Liver (tissue), 9 donors: ENCODE results near the gene MCTP1. TPM values are rescaled to one million over a fixed set of nuclear protein-coding genes. Genes with fewer than 3 reads are reported as not detected.

Source experiments
- DNase-seq: peaks from one replicate; pipeline ENCODE4 v3.0.0-alpha.2; 2017; ENCODE audit warnings: low spot score
- H3K27ac ChIP-seq, 2 donors: one replicate each; pipeline ENCODE4 v1.7.0; 2013; ENCODE audit warnings: inconsistent platforms in 2 of 2, low read length in 2 of 2, control low read depth in 1 of 2, low read depth in 1 of 2, mild to moderate bottlenecking in 1 of 2
- H3K27me3 ChIP-seq, 4 donors: one replicate each; pipeline versions ENCODE4 v1.6.1 to v1.7.0; 2013; ENCODE audit warnings: low read length in 3 of 4, inconsistent platforms in 1 of 4, mild to moderate bottlenecking in 1 of 4, moderate library complexity in 1 of 4; ENCODE audit not compliant: control insufficient read depth in 4 of 4, insufficient read depth in 4 of 4
- H3K36me3 ChIP-seq, 4 donors: one replicate each; pipeline versions ENCODE4 v1.6.1 to v1.7.0; 2013; ENCODE audit warnings: low read length in 3 of 4, mild to moderate bottlenecking in 3 of 4, low read depth in 1 of 4, moderate library complexity in 1 of 4; ENCODE audit not compliant: control insufficient read depth in 4 of 4, insufficient read depth in 3 of 4
- H3K4me1 ChIP-seq, 4 donors: one replicate each; pipeline versions ENCODE4 v1.6.1 to v1.7.0; 2013; ENCODE audit warnings: low read length in 3 of 4, mild to moderate bottlenecking in 3 of 4, moderate library complexity in 1 of 4; ENCODE audit not compliant: control insufficient read depth in 4 of 4, insufficient read depth in 4 of 4
- H3K4me3 ChIP-seq, 3 donors: one replicate each; pipeline versions ENCODE4 v1.6.1 to v1.7.0; 2013; ENCODE audit warnings: low read length in 3 of 3, control low read depth in 1 of 3, low read depth in 1 of 3, mild to moderate bottlenecking in 1 of 3
- H3K9ac ChIP-seq, 2 donors: one replicate each; pipeline ENCODE4 v1.7.0; 2013; ENCODE audit warnings: low read length in 2 of 2, mild to moderate bottlenecking in 2 of 2, moderate library complexity in 2 of 2, control low read depth in 1 of 2, low read depth in 1 of 2
- H3K9me3 ChIP-seq, 4 donors: one replicate each; pipeline versions ENCODE4 v1.6.1 to v1.7.0; 2013; ENCODE audit warnings: low read length in 3 of 4; ENCODE audit not compliant: control insufficient read depth in 4 of 4
- ATF3 ChIP-seq: IDR thresholded peaks from 2 replicates; pipeline ENCODE4 v1.6.1; 2016; ENCODE audit warnings: antibody characterized with exemption
- FOXA2 ChIP-seq: IDR thresholded peaks from 2 replicates; pipeline ENCODE4 v1.6.1; 2016; ENCODE audit warnings: antibody characterized with exemption
- GABPA ChIP-seq, 2 donors: IDR thresholded peaks in 1 of 2; conservative IDR thresholded peaks in 1 of 2; 2 replicates each; pipeline ENCODE4 v1.6.1; 2016; ENCODE audit warnings: antibody characterized with exemption in 2 of 2, mild to moderate bottlenecking in 1 of 2, moderate library complexity in 1 of 2
- HNF4G ChIP-seq: IDR thresholded peaks from 2 replicates; pipeline ENCODE4 v1.6.1; 2016; ENCODE audit warnings: antibody characterized with exemption
- NR2F2 ChIP-seq: IDR thresholded peaks from 2 replicates; pipeline ENCODE4 v1.6.1; 2016; ENCODE audit warnings: antibody characterized with exemption
- RAD21 ChIP-seq, 2 donors: IDR thresholded peaks; 2 replicates each; pipeline ENCODE4 v1.6.1; 2016; ENCODE audit warnings: antibody characterized with exemption in 2 of 2, mild to moderate bottlenecking in 2 of 2
- TAF1 ChIP-seq: conservative IDR thresholded peaks from 2 replicates; pipeline ENCODE4 v1.6.1; 2016; ENCODE audit warnings: antibody characterized with exemption, mild to moderate bottlenecking
- YY1 ChIP-seq: IDR thresholded peaks from 2 replicates; pipeline ENCODE4 v1.6.1; 2016; ENCODE audit warnings: antibody characterized with exemption, mild to moderate bottlenecking
- WGBS: extraction: QIAGEN DNeasy Blood & Tissue Kit; methylation state at CpG from one replicate; pipeline ENCODE4 v1.1.7; 2013; 5-methylcytosine and 5-hydroxymethylcytosine counted together
- polyA plus RNA-seq, 2 donors: library from polyadenylated mRNA; stranded (reverse) in 1 of 2; unstranded in 1 of 2; fragments of 200-250 nt in 1 of 2; fragments of >200 nt in 1 of 2; fragmentation: Nextera tagmentation in 1 of 2; extraction: Ambion mirVana in 1 of 2; gene quantifications; one replicate each; pipeline versions ENCODE4 v1.2.1 to v1.2.3, GENCODE V29; 2013 to 2015
- total RNA-seq, 2 donors: library from RNA; depleted of rRNA; stranded (reverse); fragments of >200 nt; gene quantifications; one replicate each; pipeline ENCODE4 v1.2.3, GENCODE V29; 2014
- TF ChIP-seq, protein P1 (sequence below): IDR thresholded peaks from 2 replicates; pipeline ENCODE4 v1.6.1; 2016; ENCODE audit warnings: antibody characterized with exemption
- TF ChIP-seq, protein P2 (sequence below): fragments of 150-350 bp; IDR thresholded peaks from 2 replicates; pipeline ENCODE4 v1.5.1; 2017; ENCODE audit warnings: improper control_type of control experiment, low read depth, low read length; ENCODE audit not compliant: missing input control
- TF ChIP-seq, protein P3 (sequence below): IDR thresholded peaks from 2 replicates; pipeline ENCODE4 v1.6.1; 2016; ENCODE audit warnings: antibody characterized with exemption, mild to moderate bottlenecking
- donor health status: healthy.
- donor health status: healthy.
- donor health status: healthy.
- donor health status: healthy.
- donor health status: healthy.

The MCTP1 gene
- total and polyA plus RNA-seq, 4 donors = 0.67 to 7.6 (median 4.3) TPM

- H3K9me3 ChIP-seq = peaks cover 0 to 4% (median 0%) of the 10 kb centered on the region in 4 donors
- no peak for TF ChIP-seq ATF3
- TF ChIP-seq NR2F2 = no peak
- TF ChIP-seq, protein P1, sequence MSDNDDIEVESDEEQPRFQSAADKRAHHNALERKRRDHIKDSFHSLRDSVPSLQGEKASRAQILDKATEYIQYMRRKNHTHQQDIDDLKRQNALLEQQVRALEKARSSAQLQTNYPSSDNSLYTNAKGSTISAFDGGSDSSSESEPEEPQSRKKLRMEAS = no peak
- TF ChIP-seq FOXA2 = no peak
- no peak for TF ChIP-seq TAF1
- TF ChIP-seq GABPA (IDR thresholded peaks at IDR 0.05 in 1 of 2, conservative IDR thresholded peaks at IDR 0.05 in 1 of 2) = no peak
- TF ChIP-seq, protein P2, sequence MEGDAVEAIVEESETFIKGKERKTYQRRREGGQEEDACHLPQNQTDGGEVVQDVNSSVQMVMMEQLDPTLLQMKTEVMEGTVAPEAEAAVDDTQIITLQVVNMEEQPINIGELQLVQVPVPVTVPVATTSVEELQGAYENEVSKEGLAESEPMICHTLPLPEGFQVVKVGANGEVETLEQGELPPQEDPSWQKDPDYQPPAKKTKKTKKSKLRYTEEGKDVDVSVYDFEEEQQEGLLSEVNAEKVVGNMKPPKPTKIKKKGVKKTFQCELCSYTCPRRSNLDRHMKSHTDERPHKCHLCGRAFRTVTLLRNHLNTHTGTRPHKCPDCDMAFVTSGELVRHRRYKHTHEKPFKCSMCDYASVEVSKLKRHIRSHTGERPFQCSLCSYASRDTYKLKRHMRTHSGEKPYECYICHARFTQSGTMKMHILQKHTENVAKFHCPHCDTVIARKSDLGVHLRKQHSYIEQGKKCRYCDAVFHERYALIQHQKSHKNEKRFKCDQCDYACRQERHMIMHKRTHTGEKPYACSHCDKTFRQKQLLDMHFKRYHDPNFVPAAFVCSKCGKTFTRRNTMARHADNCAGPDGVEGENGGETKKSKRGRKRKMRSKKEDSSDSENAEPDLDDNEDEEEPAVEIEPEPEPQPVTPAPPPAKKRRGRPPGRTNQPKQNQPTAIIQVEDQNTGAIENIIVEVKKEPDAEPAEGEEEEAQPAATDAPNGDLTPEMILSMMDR = no peak
- H3K4me1 ChIP-seq = no peaks in the 10 kb centered on the region
- H3K4me3 ChIP-seq = no peak overlapping the region
- no peak overlapping the region for H3K9ac ChIP-seq
- DNase-seq = no peak
- no peak overlapping the region for H3K27ac ChIP-seq
- H3K36me3 ChIP-seq = no peaks in the 10 kb centered on the region
- H3K27me3 ChIP-seq = peaks cover 0 to 4% (median 0%) of the 10 kb centered on the region in 4 donors
Observed at GRCh38 chr5:95043234-95043633, 241.7 kb downstream of the MCTP1 start.

GRCh38 chr5:95042037-95042436 lies 242.9 kb downstream of the MCTP1 start:
- peaks cover 0 to 4% (median 0%) of the 10 kb centered on the region in 4 donors for H3K9me3 ChIP-seq
- peaks cover 0 to 4% (median 0%) of the 10 kb centered on the region in 4 donors for H3K27me3 ChIP-seq
- WGBS = 49% methylated on average over 4 of the region's 4 CpGs
- no peaks in the 10 kb centered on the region for H3K36me3 ChIP-seq
- H3K4me1 ChIP-seq = no peaks in the 10 kb centered on the region
- TF ChIP-seq RAD21 (IDR thresholded peaks at IDR 0.05) (no peak), ATF3 (no peak), YY1 (no peak), TAF1 (no peak), FOXA2 (no peak), HNF4G (no peak)
- TF ChIP-seq, protein P3, sequence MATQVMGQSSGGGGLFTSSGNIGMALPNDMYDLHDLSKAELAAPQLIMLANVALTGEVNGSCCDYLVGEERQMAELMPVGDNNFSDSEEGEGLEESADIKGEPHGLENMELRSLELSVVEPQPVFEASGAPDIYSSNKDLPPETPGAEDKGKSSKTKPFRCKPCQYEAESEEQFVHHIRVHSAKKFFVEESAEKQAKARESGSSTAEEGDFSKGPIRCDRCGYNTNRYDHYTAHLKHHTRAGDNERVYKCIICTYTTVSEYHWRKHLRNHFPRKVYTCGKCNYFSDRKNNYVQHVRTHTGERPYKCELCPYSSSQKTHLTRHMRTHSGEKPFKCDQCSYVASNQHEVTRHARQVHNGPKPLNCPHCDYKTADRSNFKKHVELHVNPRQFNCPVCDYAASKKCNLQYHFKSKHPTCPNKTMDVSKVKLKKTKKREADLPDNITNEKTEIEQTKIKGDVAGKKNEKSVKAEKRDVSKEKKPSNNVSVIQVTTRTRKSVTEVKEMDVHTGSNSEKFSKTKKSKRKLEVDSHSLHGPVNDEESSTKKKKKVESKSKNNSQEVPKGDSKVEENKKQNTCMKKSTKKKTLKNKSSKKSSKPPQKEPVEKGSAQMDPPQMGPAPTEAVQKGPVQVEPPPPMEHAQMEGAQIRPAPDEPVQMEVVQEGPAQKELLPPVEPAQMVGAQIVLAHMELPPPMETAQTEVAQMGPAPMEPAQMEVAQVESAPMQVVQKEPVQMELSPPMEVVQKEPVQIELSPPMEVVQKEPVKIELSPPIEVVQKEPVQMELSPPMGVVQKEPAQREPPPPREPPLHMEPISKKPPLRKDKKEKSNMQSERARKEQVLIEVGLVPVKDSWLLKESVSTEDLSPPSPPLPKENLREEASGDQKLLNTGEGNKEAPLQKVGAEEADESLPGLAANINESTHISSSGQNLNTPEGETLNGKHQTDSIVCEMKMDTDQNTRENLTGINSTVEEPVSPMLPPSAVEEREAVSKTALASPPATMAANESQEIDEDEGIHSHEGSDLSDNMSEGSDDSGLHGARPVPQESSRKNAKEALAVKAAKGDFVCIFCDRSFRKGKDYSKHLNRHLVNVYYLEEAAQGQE = no peak
- TF ChIP-seq, protein P1 = no peak
- no peak overlapping the region for H3K9ac ChIP-seq
- no peak for DNase-seq
- H3K27ac ChIP-seq = no peak overlapping the region
- no peak overlapping the region for H3K4me3 ChIP-seq
